ENCODE data around the gene NFATC2.

Gene NFATC2

GRCh38 chr20:51386586-51386985 is 155.9 kb downstream of the NFATC2 start:
- DNase-seq, result no peak

GRCh38 chr20:51385646-51386530 is 156.6 kb downstream of the NFATC2 start:
- peak; percentile 37 for DNase-seq

- DNase-seq, result no peak
Measured at GRCh38 chr20:51384875-51385274, 157.6 kb downstream of the NFATC2 start.

GRCh38 chr20:51383891-51384510 is 158.5 kb downstream of the NFATC2 start:
- DNase-seq, result no peak

- DNase-seq, result no peak
Measured at GRCh38 chr20:51382986-51383821, 159.3 kb downstream of the NFATC2 start.

GRCh38 chr20:51382111-51382985 is 160.2 kb downstream of the NFATC2 start:
- DNase-seq, result no peak

GRCh38 chr20:51381557-51381956 is 161.0 kb downstream of the NFATC2 start:
- DNase-seq, result no peak

GRCh38 chr20:51380401-51381385 is 161.8 kb downstream of the NFATC2 start:
- no peak for DNase-seq

GRCh38 chr20:51379601-51380341 is 162.7 kb downstream of the NFATC2 start:
- peak; percentile 60 for DNase-seq

- DNase-seq, result no peak
Measured at GRCh38 chr20:51378171-51378928, 164.2 kb downstream of the NFATC2 start.

GRCh38 chr20:51377132-51377531 is 165.4 kb downstream of the NFATC2 start:
- DNase-seq, result no peak

- no peak for DNase-seq
Measured at GRCh38 chr20:51376111-51376510, 166.4 kb downstream of the NFATC2 start.

GRCh38 chr20:51375561-51375960 is 167.0 kb downstream of the NFATC2 start:
- no peak for DNase-seq

GRCh38 chr20:51374961-51375360 is 167.6 kb downstream of the NFATC2 start:
- DNase-seq, result no peak

- DNase-seq, result no peak
Measured at GRCh38 chr20:51374456-51374830, 168.1 kb downstream of the NFATC2 start.

- peak; percentile 97 for DNase-seq
Measured at GRCh38 chr20:51373713-51374455, 168.6 kb downstream of the NFATC2 start.

GRCh38 chr20:51372966-51373365 is 169.6 kb downstream of the NFATC2 start:
- no peak for DNase-seq

GRCh38 chr20:51372176-51372803 is 170.2 kb downstream of the NFATC2 start:
- peak; percentile 67 for DNase-seq

Measured in NCI-H226 (cell line).